Stimulated activated CD4-positive, alpha-beta T cell treated with anti-CD3 and anti-CD28 coated beads, TNF-alpha, amount 100 ng/mL, for 4 hours (primary cell): ENCODE results near the gene DENND4A.
"Not testable (repeated sequence)": the region's sequence is repeated elsewhere in the genome, so short reads cannot be mapped to it uniquely, and the experiment has no call there.

Experiments used
- DNase-seq, 3 experiments: peaks; one replicate each; pipeline ENCODE4 v3.0.0-alpha.2; 2020; ENCODE audit warnings: low read depth in 3 of 3

The DENND4A gene

GRCh38 chr15:65818927-65819562 lies 27.0 kb upstream of the DENND4A start:
- DNase-seq = no peak

GRCh38 chr15:65816441-65816840 lies 24.3 kb upstream of the DENND4A start:
- no peak for DNase-seq

- DNase-seq = not testable (repeated sequence)
Observed at GRCh38 chr15:65816008-65816407, 23.9 kb upstream of the DENND4A start.

- not testable (repeated sequence) for DNase-seq
Observed at GRCh38 chr15:65814271-65814670, 22.2 kb upstream of the DENND4A start.

GRCh38 chr15:65812916-65813315 lies 20.8 kb upstream of the DENND4A start:
- DNase-seq = no peak

GRCh38 chr15:65812467-65812866 lies 20.4 kb upstream of the DENND4A start:
- no peak for DNase-seq

GRCh38 chr15:65811835-65812234 lies 19.7 kb upstream of the DENND4A start:
- DNase-seq = no peak

- DNase-seq = not testable (repeated sequence)
Observed at GRCh38 chr15:65811011-65811733, 19.1 kb upstream of the DENND4A start.

GRCh38 chr15:65806397-65806796 lies 14.3 kb upstream of the DENND4A start:
- DNase-seq = no peak

GRCh38 chr15:65805019-65805745 lies 13.1 kb upstream of the DENND4A start:
- DNase-seq = no peak

- no peak for DNase-seq
Observed at GRCh38 chr15:65804252-65804931, 12.3 kb upstream of the DENND4A start.

- no peak for DNase-seq
Observed at GRCh38 chr15:65801229-65801805, 9.2 kb upstream of the DENND4A start.

GRCh38 chr15:65796610-65797078 lies 4.6 kb upstream of the DENND4A start:
- no peak for DNase-seq

GRCh38 chr15:65795663-65796216 lies 3.6 kb upstream of the DENND4A start:
- no peak for DNase-seq

GRCh38 chr15:65793818-65794104 lies 1.7 kb upstream of the DENND4A start:
- no peak for DNase-seq

GRCh38 chr15:65792988-65793817 lies 1.1 kb upstream of the DENND4A start:
- DNase-seq = no peak

GRCh38 chr15:65791335-65792137 lies 557 bp downstream of the DENND4A start:
- DNase-seq = peak in 2 of 3 experiments; percentile 17 to 23

- DNase-seq = no peak
Observed at GRCh38 chr15:65790694-65791334, 1.3 kb downstream of the DENND4A start.

- DNase-seq = no peak
Observed at GRCh38 chr15:65789759-65790425, 2.2 kb downstream of the DENND4A start.
